Neural cell (in vitro differentiated cells): Measurements from ENCODE around the gene ZNRF2. TPM values are rescaled to one million over a fixed set of nuclear protein-coding genes. Genes with fewer than 3 reads are reported as not detected.

Experiments used
- H2AFZ ChIP-seq: fragments of 200-600, 300-800 bp; sonication (generic), shearing (Covaris generic); 2 replicates; pipeline ENCODE4 v1.6.0; 2014; ENCODE audit warnings: low read depth, mild to moderate bottlenecking, antibody characterized with exemption, low read length, moderate library complexity
- H3F3A ChIP-seq: fragments of 200-600 bp; shearing (Covaris generic); 2 replicates; pipeline ENCODE4 v1.6.1; 2016; ENCODE audit warnings: mild to moderate bottlenecking, moderate library complexity, mixed read lengths, antibody characterized with exemption, low read length; ENCODE audit not compliant: insufficient read depth, poor library complexity, severe bottlenecking
- H3K27ac ChIP-seq: fragments of 200-600, 300-800 bp; sonication (generic), shearing (Covaris generic); 2 replicates; pipeline ENCODE4 v1.5.1; 2014; ENCODE audit warnings: mild to moderate bottlenecking, low read length, moderate library complexity
- H3K27me3 ChIP-seq: fragments of 300-800, 200-600 bp; sonication (generic), shearing (Covaris generic); 2 replicates; pipeline ENCODE4 v1.6.0; 2014; ENCODE audit warnings: mild to moderate bottlenecking, low read depth, low read length, moderate library complexity; ENCODE audit not compliant: insufficient read depth
- H3K36me3 ChIP-seq: fragments of 300-800, 200-600 bp; sonication (generic), shearing (Covaris generic); 2 replicates; pipeline ENCODE4 v1.5.1; 2014; ENCODE audit warnings: mild to moderate bottlenecking, antibody characterized with exemption, low read length, moderate library complexity; ENCODE audit not compliant: insufficient read depth
- H3K4me2 ChIP-seq: fragments of 300-800, 200-600 bp; sonication (generic), shearing (Covaris generic); 2 replicates; pipeline ENCODE4 v1.6.0; 2014; ENCODE audit warnings: mild to moderate bottlenecking, low read length
- H3K4me3 ChIP-seq: fragments of 300-800, 200-600 bp; sonication (generic), shearing (Covaris generic); 2 replicates; pipeline ENCODE4 v1.5.1; 2014; ENCODE audit warnings: mild to moderate bottlenecking, low read length, moderate library complexity
- H3K79me2 ChIP-seq: fragments of 200-600 bp; shearing (Covaris generic); replicated peaks from 2 replicates; pipeline ENCODE4 v1.6.0; 2014; ENCODE audit warnings: mild to moderate bottlenecking, low read length, moderate library complexity; ENCODE audit not compliant: insufficient read depth
- H3K9ac ChIP-seq: fragments of 300-800, 200-600 bp; sonication (generic), shearing (Covaris generic); 2 replicates; pipeline ENCODE4 v1.6.1; 2016; ENCODE audit warnings: mild to moderate bottlenecking, low read length, mixed read lengths
- H3K9me2 ChIP-seq: fragments of 200-600 bp; shearing (Covaris generic); 2 replicates; pipeline ENCODE4 v1.6.1; 2016; ENCODE audit warnings: mild to moderate bottlenecking, low read length, mixed read lengths; ENCODE audit not compliant: insufficient read depth
- H3K9me3 ChIP-seq: fragments of 200-600, 300-800 bp; sonication (generic), shearing (Covaris generic); 2 replicates; pipeline ENCODE4 v1.6.1; 2016; ENCODE audit warnings: mild to moderate bottlenecking, mixed run types, low read length, moderate library complexity, mixed read lengths
- H4K20me1 ChIP-seq: fragments of 200-600 bp; shearing (Covaris generic); 2 replicates; pipeline ENCODE4 v1.6.1; 2016; ENCODE audit warnings: mild to moderate bottlenecking, mixed run types; ENCODE audit not compliant: insufficient read depth
- CTCF ChIP-seq: fragments of 450-650 bp; IDR thresholded peaks from 2 replicates; pipeline ENCODE4 v1.5.1; 2014; ENCODE audit warnings: antibody characterized with exemption, mild to moderate bottlenecking, moderate library complexity; ENCODE audit not compliant: poor library complexity, severe bottlenecking
- EP300 ChIP-seq: fragments of 450-650 bp; conservative IDR thresholded peaks from 2 replicates; pipeline ENCODE4 v1.6.1; 2014; ENCODE audit warnings: antibody characterized with exemption, mild to moderate bottlenecking, moderate library complexity; ENCODE audit not compliant: poor library complexity, severe bottlenecking
- EZH2 ChIP-seq: fragments of 200-600, 300-800 bp; shearing (Covaris generic), sonication (generic); IDR thresholded peaks from 2 replicates; pipeline ENCODE4 v1.6.1; 2014; ENCODE audit warnings: antibody characterized with exemption, low read length, borderline replicate concordance, mild to moderate bottlenecking; ENCODE audit not compliant: insufficient read depth, poor library complexity, severe bottlenecking
- MXI1 ChIP-seq: fragments of 450-650 bp; conservative IDR thresholded peaks from 2 replicates; pipeline ENCODE4 v1.6.1; 2014; ENCODE audit warnings: antibody characterized with exemption, mild to moderate bottlenecking; ENCODE audit not compliant: poor library complexity, severe bottlenecking
- POLR2AphosphoS5 ChIP-seq: IDR thresholded peaks from 2 replicates; pipeline ENCODE4 v1.6.1; 2012
- RAD21 ChIP-seq: fragments of 450-650 bp; conservative IDR thresholded peaks from 2 replicates; pipeline ENCODE4 v1.6.1; 2014; ENCODE audit warnings: antibody characterized with exemption, mild to moderate bottlenecking, moderate library complexity
- REST ChIP-seq: IDR thresholded peaks from 2 replicates; pipeline ENCODE4 v1.6.1; 2012; ENCODE audit warnings: borderline replicate concordance
- SMC3 ChIP-seq: fragments of 450-650 bp; conservative IDR thresholded peaks from 2 replicates; pipeline ENCODE4 v1.6.1; 2014; ENCODE audit warnings: antibody characterized with exemption, mild to moderate bottlenecking, moderate library complexity; ENCODE audit not compliant: poor library complexity
- TAF1 ChIP-seq: IDR thresholded peaks from 2 replicates; pipeline ENCODE4 v1.6.1; 2012; ENCODE audit warnings: low read depth
- polyA plus RNA-seq: library from polyadenylated mRNA; depleted of rRNA; stranded (reverse); fragments of >200 nt; gene quantifications from 2 replicates; pipeline ENCODE4 v1.2.3, GENCODE V29; 2014

ZNRF2 gene
- polyA plus RNA-seq, 1 donor from 2014 or later = 12.2 TPM

- Histone ChIP-seq H3K9me3 (no peaks in the 10 kb centered on the region), H3K27ac (peak overlapping the region; percentile 77), H3K4me3 (peak overlapping the region; percentile 90), H3K9ac (peak overlapping the region; percentile 72), H3K9me2 (no peaks in the 10 kb centered on the region), H3K4me2 (no peak overlapping the region), H3K27me3 (no peaks in the 10 kb centered on the region), H2AFZ (no peak overlapping the region), H4K20me1 (peaks cover 6% of the 10 kb centered on the region), H3K79me2 (peaks cover 25% of the 10 kb centered on the region), H3K36me3 (no peaks in the 10 kb centered on the region), H3F3A (no peaks in the 10 kb centered on the region)
- no peak for TF ChIP-seq CTCF
- no peak for TF ChIP-seq REST
- no peak for TF ChIP-seq RAD21
- TF ChIP-seq EZH2 = no peak
- TF ChIP-seq POLR2AphosphoS5 = no peak
- TF ChIP-seq MXI1 = no peak
- TF ChIP-seq SMC3 = no peak
- TF ChIP-seq TAF1 = no peak
- TF ChIP-seq EP300 = no peak
These were observed 704 bp downstream of the ZNRF2 start for GRCh38 chr7:30285067-30285535.

- Histone ChIP-seq H3K9ac (peak overlapping the region; percentile 72), H4K20me1 (peaks cover 6% of the 10 kb centered on the region), H3K4me3 (peak overlapping the region; percentile 90), H3K4me2 (peak overlapping the region; percentile 82), H3F3A (no peaks in the 10 kb centered on the region), H3K27ac (no peak overlapping the region), H3K9me3 (no peaks in the 10 kb centered on the region), H3K9me2 (no peaks in the 10 kb centered on the region), H3K36me3 (no peaks in the 10 kb centered on the region), H2AFZ (no peak overlapping the region), H3K79me2 (peaks cover 26% of the 10 kb centered on the region), H3K27me3 (no peaks in the 10 kb centered on the region)
- TF ChIP-seq SMC3 = no peak
- no peak for TF ChIP-seq EP300
- TF ChIP-seq POLR2AphosphoS5 = no peak
- TF ChIP-seq RAD21 = peak; percentile 9
- TF ChIP-seq EZH2 = no peak
- no peak for TF ChIP-seq REST
- TF ChIP-seq MXI1 = peak; percentile 68
- TF ChIP-seq TAF1 = no peak
- TF ChIP-seq CTCF = no peak
These were observed 1.3 kb downstream of the ZNRF2 start for GRCh38 chr7:30285536-30286284.
